HuH-7.5 (cell line): ENCODE measurements around the gene LTB4R2.
A peak's percentile ranks its signal among the peaks of the same experiment; 100 is the strongest.

Experiments used
- DNase-seq: peaks from one replicate; pipeline ENCODE4 v3.0.0; 2011; ENCODE audit warnings: low spot score

LTB4R2 gene

DNA sequence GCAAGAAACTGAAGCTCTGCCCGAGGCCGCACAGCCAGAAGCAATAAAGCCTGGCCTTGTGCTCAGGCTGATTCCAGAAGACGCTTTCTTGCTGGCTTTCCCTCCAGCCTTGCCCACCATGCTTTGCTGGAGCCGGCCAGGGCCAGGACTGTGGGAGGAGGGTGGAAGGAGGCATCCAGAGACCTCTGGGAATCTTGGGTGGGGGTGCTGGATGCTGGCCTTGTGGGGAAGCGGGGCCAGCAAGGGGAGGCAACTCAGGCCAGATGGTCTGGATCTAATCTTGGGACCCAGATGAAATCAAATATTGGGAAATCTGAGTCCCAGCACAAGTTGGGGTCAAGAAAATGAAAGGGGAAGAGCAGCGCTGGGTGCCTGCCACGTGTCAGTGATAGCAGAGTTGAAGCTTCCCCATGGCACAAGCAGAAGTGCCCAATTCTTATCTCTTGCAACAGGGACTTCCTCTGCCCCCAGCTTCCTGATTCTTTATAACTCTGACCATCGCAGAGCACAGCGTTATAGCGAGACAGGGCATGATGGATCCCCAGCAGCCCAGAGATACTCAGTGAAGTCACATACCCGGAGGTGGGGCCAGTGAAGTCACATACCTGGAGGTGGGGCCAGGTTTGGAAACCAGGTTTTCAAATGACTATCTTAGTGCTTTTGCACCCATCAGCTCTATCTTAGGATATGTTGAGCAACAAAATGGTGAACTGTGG lies 32.2 kb upstream of the LTB4R2 start:
- DNase-seq, result no peak

DNA sequence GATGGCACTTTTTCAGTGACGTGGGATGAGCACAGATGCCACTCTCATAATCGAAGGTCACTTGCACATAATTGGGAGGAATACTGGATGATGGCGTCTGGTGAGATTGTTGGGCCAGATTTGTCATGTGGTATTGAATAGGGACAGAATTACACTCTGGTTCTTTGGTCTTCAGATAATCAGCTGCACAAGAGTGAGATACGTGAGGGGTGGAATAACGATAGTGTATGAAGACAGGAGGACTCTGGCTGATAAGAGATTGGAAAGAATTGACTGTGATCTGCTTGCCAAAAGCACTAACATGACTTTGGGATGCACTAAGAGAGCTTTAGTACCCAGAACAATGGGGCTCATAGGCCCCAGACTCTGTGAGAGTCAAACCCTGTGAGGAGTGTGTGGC lies 31.5 kb upstream of the LTB4R2 start:
- no peak for DNase-seq

DNA sequence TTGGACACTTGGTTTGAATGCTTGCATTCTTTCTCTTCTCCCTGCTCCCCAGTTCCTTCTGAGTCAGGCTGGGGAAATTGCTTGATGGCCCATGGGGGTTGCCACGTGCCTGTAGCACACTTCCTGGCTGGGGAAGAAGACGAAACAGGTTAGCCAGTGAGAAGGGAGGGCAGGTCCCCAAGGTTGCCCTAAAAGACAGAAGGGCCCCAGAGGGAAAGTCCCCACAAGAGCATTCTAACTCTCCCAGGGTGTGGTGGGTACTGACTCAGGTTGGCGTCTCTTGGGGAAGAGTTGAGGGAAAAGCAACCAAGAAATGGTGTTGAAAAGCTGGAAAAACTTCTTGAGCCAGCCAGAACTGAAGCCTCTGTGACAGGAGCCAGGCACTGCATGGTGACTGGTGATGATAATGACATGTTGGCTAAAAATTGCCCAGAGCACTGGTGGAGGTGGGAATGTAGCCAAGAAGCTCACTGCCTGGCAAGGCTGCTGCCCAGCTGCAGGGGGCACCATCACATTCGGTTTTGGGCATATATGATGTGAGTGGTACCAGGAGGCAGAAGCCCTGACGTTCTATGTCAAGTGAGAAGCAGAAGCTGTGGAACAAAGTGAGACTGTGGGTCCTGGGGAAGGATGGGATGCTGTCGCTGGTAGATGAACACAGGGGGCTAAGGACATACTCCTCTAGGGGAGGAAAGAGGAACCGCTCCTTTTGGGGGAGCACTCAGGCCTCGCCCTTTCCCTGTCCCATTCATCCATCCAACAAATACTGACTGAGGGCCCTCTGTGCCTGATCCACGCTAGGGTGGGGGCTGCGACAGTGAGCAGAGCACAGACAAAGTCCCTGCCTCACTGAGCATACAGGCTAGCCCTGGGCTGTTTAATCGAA lies 30.4 kb upstream of the LTB4R2 start:
- no peak for DNase-seq

DNA sequence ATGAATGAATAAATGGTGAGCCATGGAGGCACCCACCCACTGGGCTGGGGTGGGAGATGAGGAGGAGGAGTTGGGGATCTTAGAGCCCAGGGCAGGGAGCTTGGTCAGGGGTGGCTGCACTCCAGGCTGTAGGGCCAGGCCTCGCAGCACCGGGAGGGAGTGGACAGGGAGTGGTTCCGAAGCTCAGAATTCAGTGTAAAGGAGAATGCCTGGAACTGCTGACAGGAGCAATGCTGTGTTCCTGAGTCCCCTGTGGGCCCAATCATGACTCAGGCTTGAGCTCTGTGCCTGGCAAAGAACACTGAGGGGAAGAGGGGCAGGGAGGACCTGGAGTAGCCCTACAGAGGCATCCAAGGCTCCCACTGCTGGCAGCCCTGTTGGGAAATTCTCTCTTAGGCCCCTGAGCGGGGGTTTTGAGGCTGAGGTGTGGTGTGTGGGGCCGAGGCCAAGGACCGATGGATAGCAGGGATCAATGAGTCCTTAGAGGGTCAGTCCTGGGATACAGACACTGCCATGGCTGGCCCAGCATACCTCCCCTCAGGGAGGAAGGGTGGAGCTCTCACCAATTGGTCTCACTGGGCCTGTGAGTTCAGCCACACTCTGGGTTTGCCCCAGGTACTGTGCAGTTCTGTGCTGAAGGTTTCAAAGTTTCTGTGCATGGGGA lies 29.0 kb upstream of the LTB4R2 start:
- no peak for DNase-seq

DNA sequence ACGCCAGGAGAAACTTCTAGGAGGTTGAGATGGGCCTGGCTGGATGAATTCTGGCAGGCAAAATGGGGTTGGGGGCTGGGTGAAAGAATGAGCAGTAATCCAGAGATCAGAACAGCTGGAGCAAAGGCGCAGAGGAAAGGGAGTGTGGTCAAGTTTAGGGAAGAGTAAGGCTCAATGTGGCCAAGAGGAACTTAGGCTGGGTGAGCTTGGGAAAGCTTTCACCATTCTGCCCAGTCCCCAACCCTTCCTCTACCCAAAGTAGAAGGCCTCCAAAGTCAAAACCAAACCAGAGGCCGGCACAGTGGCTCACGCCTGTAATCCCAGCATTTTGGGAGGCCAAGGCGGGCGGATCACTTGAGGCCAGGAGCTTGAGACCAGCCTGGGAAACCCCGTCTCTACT lies 28.3 kb upstream of the LTB4R2 start:
- DNase-seq, result no peak

DNA sequence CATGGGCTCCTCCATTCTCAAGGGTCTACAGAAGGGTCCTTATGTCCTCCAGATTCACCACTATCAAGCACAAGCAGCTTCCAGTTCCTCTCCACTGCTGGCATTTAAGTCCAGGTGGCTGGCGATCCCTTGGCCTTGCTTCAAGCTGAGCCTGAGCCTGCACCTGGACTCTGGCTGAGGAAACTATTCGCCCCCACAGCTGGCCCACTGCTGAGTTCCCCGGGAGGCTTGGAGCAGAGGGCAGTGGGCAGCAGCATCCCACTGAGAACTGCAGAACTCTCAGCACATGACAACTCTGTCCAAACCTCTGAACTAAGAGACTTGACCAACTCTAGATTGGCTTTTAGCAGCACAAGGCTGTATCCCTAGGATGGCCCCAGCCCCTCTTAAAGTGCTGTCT lies 27.2 kb upstream of the LTB4R2 start:
- DNase-seq, result no peak

DNA sequence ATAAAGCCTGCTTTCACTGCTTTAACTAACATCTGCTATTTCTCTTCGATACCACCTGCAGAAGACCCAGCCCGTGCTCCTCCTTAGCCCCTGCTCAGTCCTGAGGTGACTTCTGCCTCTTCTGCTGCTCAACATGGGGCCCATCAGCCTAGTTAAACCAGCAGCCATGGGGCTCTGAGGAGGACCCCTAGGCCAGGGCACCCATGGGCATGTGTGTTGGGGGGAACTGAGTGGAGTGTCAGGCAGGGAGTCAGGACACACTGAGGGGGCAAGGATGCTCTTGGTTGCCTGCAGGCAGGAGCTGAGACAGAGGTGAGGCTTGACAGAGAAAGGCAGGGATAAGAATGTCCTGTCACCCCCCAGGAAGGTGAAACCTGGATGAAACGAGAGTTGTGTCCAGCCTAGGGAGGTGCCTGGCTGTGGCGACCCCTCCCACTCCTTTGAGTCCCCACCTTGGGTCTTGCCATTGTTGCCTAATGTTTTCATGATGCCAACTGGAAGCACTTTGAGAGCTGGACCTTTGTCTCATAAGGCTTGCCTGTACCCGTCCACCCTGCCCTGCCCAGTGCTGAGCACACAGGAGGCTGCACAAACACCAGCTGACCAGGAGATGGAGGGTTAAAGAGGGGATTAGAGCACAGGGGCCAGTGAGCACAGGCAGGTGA lies 26.0 kb upstream of the LTB4R2 start:
- DNase-seq, result no peak

DNA sequence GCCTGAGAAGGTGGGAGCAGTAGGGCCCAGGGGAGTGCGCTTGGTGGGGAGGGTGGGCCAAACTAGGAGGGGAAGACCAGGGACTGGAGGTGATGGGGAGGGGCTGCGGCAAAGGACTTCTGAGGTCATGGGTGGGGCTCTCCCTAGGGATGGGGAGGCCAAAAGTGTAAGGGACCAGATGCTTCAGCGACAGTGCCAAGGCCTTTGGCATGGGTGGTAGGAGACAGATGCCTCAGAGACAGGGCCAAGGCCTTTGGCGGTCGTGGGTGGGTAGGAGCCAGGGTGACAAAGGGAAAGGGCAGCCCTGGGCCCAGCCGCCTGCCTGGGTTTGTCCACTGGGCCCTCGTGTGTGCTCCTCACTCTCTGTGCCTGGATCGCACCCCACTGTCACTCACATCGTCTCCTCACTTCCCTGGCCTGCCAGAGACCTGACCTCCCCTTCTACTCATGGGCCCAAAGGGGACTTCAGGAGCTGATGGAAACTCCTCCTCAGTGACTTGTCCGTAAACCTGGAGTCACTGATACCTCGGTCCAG lies 25.4 kb upstream of the LTB4R2 start:
- no peak for DNase-seq

DNA sequence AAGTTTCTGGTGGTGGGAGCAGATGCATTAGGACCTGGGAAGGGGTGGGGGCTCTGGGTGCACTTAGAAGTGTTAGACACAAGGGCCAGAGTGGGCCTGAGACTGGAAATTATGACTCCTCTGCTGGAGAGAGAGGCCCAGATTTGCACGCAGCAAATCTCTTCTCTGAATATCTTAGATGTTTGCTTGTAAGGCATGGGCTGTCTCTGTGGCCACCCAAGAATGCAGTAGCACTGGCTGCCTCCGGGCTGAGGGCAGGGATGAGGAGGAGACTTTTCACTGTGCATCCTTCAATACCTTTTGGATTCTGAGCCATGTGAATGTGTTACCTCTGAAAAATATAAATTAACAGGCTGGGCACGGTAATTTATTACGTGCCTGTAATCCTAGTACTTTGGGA lies 24.6 kb upstream of the LTB4R2 start:
- no peak for DNase-seq

DNA sequence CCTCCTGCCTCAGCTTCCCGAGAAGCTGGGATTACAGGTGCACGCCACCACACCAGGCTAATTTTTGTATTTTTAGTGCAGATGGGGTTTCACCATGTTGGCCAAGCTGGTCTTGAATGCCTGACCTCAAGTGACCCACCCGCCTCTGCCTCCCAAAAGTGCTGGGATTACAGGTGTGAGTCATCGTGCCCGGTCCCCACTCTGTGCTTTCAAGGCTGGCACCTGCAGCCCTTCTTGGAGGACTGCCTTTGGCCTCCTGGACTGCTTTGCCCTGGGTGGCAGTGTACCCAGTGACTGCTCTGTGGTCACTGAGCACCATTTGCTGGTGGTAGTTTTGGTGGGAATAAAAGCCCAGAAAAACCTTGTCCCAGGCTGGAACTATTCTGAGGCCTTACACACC lies 22.9 kb upstream of the LTB4R2 start:
- no peak for DNase-seq

DNA sequence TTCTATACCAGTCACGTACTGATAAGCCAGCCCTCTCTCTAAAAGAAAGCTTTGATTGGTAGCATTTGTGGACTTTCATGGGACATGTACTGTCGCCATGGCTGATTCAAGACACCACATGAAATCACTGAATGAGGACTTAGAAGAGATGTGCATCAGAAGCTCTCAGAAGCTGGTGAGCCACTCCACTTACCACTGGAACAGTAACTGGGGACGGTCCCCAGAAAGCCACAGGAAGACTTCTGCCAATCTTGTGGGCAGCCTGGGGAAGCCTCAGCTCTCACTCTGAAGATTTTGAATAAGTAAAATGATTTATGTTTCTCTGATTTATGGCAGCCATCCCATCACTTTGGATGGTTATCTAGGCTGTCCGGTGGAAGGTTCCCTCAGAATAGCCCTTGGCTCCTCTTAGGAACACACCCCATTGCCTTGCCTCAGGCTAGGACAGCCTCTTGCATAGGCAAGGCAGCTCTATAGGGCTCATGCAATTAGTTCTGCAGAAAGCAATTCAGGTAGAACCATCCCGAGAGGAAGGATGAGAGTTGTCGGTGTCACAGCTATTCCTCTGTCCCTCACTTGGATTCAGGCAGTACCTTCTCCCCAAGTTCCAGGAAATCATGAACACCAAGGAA lies 20.2 kb upstream of the LTB4R2 start:
- no peak for DNase-seq

DNA sequence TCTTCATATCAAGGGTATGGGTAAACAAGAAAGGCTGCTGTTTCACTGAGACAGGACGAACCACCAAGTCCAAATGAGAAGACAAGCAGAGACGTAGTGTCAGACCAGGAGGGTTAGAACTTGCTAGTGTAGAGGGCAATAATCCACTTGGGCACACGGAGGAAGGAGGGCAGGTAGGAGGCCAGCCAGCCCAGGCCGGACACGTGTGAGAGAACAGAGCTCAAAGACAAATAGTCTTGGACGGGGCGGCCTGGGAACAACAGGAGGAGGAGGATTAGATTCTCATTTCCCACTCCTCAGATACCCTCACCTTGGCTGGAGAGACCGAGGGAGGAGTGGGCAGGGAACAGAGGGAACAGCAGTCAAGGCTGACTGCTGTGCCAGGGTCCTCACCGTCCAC lies 19.2 kb upstream of the LTB4R2 start:
- DNase-seq, result no peak

DNA sequence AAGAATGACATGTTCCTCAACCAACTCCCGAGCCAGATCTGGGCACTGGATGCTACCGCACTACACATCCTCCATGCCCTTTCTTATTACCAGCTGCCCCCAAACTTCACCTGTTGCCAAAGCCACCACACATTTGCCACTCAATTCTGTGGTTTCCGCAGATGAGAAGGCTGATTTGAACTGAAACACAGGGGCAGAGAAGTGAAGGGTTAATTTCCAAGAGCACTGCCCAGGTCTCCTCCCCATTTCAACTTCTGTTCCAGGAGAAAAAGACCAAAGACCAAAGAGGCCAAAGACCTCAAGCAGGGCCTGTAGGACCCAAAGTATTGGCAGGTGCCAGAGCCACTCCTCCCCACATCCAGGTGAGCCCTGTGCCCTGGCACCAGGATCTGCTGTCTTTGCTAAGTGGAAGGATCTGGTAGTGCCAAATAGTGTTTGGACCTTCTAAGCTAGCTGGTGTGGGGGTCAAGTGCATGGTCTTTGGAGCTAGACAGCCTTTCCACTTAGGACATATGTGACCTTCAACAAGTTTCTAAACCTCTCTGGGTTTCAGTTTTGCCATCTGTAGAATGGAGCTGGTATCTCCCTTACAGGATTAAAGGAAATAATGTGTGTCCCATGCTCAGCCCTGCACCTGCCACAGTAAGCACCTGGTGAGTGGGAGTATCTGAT lies 18.4 kb upstream of the LTB4R2 start:
- DNase-seq, result no peak

DNA sequence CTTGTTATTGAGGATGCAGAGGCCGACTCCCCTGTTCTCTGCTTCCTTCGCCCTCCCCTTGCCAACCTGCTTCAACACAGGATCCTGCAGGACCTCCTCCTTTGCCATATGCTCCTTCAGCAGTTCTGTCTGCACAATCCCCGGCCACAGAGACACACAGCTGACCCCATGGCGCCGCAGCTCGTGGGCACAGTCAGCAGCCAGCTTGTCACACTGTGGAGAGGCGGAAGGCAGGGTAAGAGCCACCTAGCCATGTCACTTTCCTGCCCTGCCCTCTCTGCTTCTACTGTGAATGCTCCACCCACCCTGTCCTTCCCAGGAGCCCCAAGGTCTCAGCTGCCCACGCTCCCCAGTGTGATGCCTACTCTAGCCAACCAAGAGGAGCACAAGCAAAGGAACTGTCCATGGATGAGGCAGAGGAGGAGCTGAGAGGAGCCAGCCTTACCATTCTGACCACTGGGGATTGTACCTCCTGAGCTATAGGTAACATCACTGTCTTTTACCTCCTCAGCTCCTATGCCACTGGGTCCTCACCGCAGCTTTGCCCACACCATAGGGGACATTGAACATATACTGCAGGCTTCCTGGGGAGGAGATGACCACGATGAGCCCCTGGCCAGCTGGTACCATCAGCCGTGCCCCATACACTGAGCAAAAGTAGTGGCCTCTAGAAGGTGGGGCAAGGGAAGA lies 17.7 kb upstream of the LTB4R2 start:
- DNase-seq, result no peak

DNA sequence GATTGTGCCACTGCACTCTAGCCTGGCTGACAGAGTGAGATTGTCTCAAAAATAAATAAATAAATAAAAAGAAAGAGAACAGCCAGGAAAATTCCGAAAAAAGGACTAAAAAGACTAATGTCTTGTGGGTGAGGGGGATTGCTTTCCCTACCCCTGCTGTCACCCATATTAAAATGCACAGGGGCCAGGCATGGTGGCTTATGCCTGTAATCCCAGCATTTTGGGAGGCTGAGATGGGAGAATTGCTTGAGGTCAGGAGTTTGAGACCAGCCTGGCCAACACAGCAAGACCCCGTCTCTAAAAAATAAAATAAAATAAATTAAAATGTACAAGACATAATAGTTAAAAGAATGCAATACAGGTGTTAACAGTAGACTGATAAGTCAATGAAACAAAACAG lies 16.4 kb upstream of the LTB4R2 start:
- no peak for DNase-seq

DNA sequence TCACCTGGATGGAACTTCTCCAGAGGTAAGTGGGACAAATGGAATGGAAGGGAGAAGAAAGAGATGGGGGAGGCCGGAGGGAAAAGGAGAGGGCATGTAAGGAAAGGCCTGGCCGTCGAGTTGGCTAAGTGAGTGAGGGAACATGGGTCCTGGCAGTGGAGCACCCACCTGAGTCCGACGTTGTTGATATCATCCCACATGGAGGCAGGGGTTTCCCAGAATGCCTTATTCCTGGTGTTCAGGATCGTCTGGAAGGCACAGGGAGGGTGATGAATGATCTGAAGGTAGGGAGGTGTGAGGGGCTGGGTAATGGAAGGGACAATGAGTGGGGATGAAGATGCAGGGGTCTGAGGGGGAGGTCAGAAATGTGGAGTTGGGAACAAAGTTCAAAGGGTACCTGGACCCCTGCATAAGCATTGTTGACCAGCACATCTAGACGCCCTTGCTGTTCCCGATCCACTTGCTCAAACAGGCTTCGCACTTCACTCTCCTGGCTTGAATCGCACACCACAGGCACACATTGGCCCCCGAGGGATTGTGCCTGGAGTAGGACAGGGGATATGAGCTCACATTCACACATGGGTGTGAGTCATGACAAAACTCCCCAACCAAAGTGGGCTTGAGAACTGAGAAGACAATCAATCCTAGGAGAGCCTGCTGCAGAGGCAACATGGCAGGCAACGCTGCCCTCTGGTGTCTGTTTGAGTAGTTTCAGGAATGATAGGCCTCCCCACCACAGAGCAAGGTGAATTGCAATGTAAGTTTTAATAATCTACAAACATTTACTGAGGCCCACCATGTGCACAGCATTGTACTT lies 13.4 kb upstream of the LTB4R2 start:
- peak; percentile 70 for DNase-seq

DNA sequence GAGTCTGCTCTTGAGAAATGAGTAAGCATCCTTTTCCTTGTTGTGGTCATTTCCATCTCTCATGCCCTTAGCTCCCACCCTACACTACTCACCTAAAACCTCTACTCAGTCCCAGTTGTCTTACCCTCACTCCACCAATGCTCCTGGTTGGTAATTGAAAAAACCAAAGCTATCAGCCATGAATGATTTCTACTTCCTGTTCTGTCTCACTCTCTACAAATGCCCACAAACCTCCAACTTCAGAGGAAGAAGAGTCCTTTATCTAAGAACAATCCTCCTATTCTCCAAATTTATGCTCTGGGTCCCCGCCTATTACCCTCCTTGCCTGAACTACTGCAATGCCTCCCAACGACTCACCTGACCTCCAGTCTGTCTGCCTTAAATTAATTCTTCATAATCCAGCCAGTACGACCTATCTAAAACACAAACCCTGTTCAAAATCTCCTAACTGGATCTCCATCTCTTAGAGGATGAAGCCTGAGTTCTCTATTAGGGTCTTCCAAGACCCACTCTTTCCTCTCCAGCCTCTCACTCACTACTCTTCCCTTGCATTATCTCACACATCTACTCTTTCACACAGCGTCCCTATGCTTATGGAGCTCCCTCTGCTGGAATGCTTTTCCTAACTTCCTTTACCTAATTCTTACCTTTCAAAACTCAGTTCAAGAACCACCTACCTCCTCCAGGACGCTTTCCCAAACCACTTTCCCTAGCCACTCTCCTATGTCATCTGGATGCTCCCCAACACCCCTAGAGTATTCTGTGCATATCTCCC lies 12.6 kb upstream of the LTB4R2 start:
- DNase-seq, result no peak

DNA sequence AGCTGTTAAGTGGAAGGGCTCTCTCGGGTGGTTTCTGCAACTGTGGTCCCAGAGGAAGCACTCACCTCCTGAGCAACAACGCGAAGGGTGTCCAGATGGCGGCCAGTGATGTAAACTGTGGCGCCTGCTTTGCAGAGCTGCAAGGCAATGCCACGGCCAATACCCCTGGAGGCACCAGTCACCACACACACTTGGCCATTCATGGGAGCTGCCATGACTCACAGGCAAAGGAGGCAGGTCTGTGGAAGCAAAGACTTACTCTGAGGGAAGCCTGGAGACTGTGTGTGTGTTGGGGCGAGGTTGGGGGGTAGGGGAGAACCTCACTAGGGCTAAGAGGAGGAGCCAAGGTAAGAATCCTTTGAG lies 11.1 kb upstream of the LTB4R2 start:
- DNase-seq, result no peak
